K562 (cell line): ENCODE results near the gene RBM20. TPM values are rescaled to one million over a fixed set of nuclear protein-coding genes. Genes with fewer than 3 reads are reported as not detected.

ENCODE experiments used
- CC2D1A ChIP-seq: fragments of 450-650 bp; IDR thresholded peaks from 2 replicates; pipeline ENCODE4 v1.6.1; 2017; ENCODE audit warnings: mild to moderate bottlenecking
- COPS2 ChIP-seq: fragments of 450-650 bp; conservative IDR thresholded peaks from 2 replicates; pipeline ENCODE4 v1.6.1; 2016; ENCODE audit warnings: mild to moderate bottlenecking, moderate library complexity
- DNMT1 ChIP-seq: fragments of 450-650 bp; IDR thresholded peaks from 2 replicates; pipeline ENCODE4 v1.6.1; 2016; ENCODE audit warnings: antibody characterized with exemption, mild to moderate bottlenecking
- ELF4 ChIP-seq: fragments of 450-650 bp; formaldehyde crosslinking; IDR thresholded peaks from 2 replicates; pipeline ENCODE4 v1.4.0; 2022; ENCODE audit warnings: missing genetic modification characterization
- IFI16 ChIP-seq: fragments of 250-450 bp; sonication (Bioruptor Pico); IDR thresholded peaks from 2 replicates; pipeline ENCODE4 v2.1.2; 2022; ENCODE audit warnings: mild to moderate bottlenecking, inconsistent platforms
- KDM4B ChIP-seq, 2 experiments: fragments of 450-650 bp in 1 of 2; sonication (generic) in 1 of 2; IDR thresholded peaks; 2 replicates each; pipeline ENCODE4 v1.6.1; 2016 to 2017; ENCODE audit warnings: borderline replicate concordance in 2 of 2, antibody characterized with exemption in 1 of 2, low read depth in 1 of 2, mild to moderate bottlenecking in 1 of 2
- NR3C1 ChIP-seq: sonication (generic); formaldehyde crosslinking; IDR thresholded peaks from 2 replicates; pipeline ENCODE4 v1.8.1; 2022; ENCODE audit warnings: missing genetic modification reagents
- POLR2H ChIP-seq: IDR thresholded peaks from 2 replicates; pipeline ENCODE4 v1.6.1; 2016; ENCODE audit warnings: missing genetic modification characterization, low read depth, mild to moderate bottlenecking, control low read depth, missing compliant biosample characterization, moderate library complexity
- RAD21 ChIP-seq, 2 experiments: fragments of 250-450 bp in 1 of 2; fragments of 450-650 bp in 1 of 2; sonication (Bioruptor Pico) in 1 of 2; formaldehyde crosslinking in 1 of 2; IDR thresholded peaks in 1 of 2; conservative IDR thresholded peaks in 1 of 2; 2 replicates each; pipeline versions ENCODE4 v1.4.0 to v1.8.0; 2020 to 2022; ENCODE audit warnings: mild to moderate bottlenecking in 2 of 2, moderate library complexity in 1 of 2
- XRCC5 ChIP-seq: fragments of 200-400 bp; formaldehyde crosslinking; IDR thresholded peaks from 2 replicates; pipeline ENCODE4 v1.6.1; 2017; ENCODE audit warnings: low read depth, mild to moderate bottlenecking, low read length
- ZBTB5 ChIP-seq: fragments of 450-650 bp; IDR thresholded peaks from 2 replicates; pipeline ENCODE4 v1.6.1; 2017; ENCODE audit warnings: antibody characterized with exemption
- ZNF239 ChIP-seq: fragments of 250-450 bp; sonication (Bioruptor Pico); IDR thresholded peaks from 2 replicates; pipeline ENCODE4 v1.4.0; 2020; ENCODE audit warnings: mild to moderate bottlenecking
- ZNF280B ChIP-seq: fragments of 250-450 bp; sonication (Bioruptor Pico); IDR thresholded peaks from 2 replicates; pipeline ENCODE4 v1.5.1; 2021; ENCODE audit warnings: mild to moderate bottlenecking
- ZNF318 ChIP-seq, 2 experiments: fragments of 450-650 bp; IDR thresholded peaks; 2 replicates each; pipeline ENCODE4 v1.6.1; 2016; ENCODE audit warnings: mild to moderate bottlenecking in 2 of 2, borderline replicate concordance in 1 of 2, low read depth in 1 of 2, moderate library complexity in 1 of 2
- polyA plus RNA-seq, 8 experiments: library from polyadenylated mRNA; depleted of rRNA in 4 of 8; stranded (reverse) in 5 of 8; unstranded in 3 of 8; fragments of >200 nt; fragmentation: Nextera tagmentation in 2 of 8; fragmentation: Illumina TruSeq in 1 of 8; extraction: Ambion mirVana in 2 of 8; extraction: Trizol in 1 of 8; gene quantifications; 2 replicates each; pipeline versions ENCODE4 v1.2.1 to v1.2.3, GENCODE V29; 2011 to 2014; ENCODE audit warnings: inconsistent platforms in 1 of 8, missing spikeins in 1 of 8
- total RNA-seq, 7 experiments: library from RNA; depleted of rRNA in 6 of 7; stranded (reverse); fragments of >200 nt in 6 of 7; fragmentation: Illumina TruSeq in 2 of 7; extraction: Trizol in 2 of 7; gene quantifications; 2 replicates each; pipeline versions ENCODE4 v1.2.1 to v1.2.3, GENCODE V29; 2011 to 2021; ENCODE audit warnings: low replicate concordance in 1 of 7

RBM20 gene
- total and polyA plus RNA-seq, 9 of the 15 experiments (the other 6 are each of a cell fraction or from before 2014, with no cell fraction given), result 0.63 to 5.7 (median 3.2) TPM

GRCh38 chr10:110857265-110858171, 213.4 kb downstream of the RBM20 start (continued):
- TF ChIP-seq ZBTB5 (no peak), ZNF239 (no peak), CC2D1A (no peak), COPS2 (no peak), ZNF318 (IDR thresholded peaks at IDR 0.05; ENCODE audit: borderline replicate concordance in 1 of 2, low read depth in 1 of 2) (peak in 1 of 2 experiments; percentile 67; a peak in 2 of 4 replicates), DNMT1 (no peak), RAD21 (CRISPR knock-in tag; conservative IDR thresholded peaks at IDR 0.05 in 1 of 2, IDR thresholded peaks at IDR 0.05 in 1 of 2) (no peak), ZNF280B (CRISPR knock-in tag) (no peak), ELF4 (CRISPR knock-in tag) (no peak), KDM4B (IDR thresholded peaks at IDR 0.05; ENCODE audit: borderline replicate concordance in 2 of 2, low read depth in 1 of 2) (no peak), XRCC5 (no peak), NR3C1 (CRISPR knock-in tag) (no peak), IFI16 (CRISPR knock-in tag) (no peak), POLR2H (tag) (no peak)
